SK-MEL-5 (cell line): ENCODE results near the gene A1BG. TPM values are rescaled to one million over a fixed set of nuclear protein-coding genes. Genes with fewer than 3 reads are reported as not detected.
"Not testable (repeated sequence)": the region's sequence is repeated elsewhere in the genome, so short reads cannot be mapped to it uniquely, and the experiment has no call there.

ENCODE experiments used
- DNase-seq: peaks from one replicate; pipeline ENCODE4 v3.0.0-alpha.2; 2016; ENCODE audit warnings: low read depth, low spot score
- in situ Hi-C: cut with HindIII; loops from 2 replicates; pipeline ENCODE4 v1.10.0; 2016; ENCODE audit warnings: low sequenced_read_pairs, high pct_unique_total_duplicates, low pct_unique_long_range_greater_than_20kb
- total RNA-seq: library from RNA; depleted of rRNA; stranded (reverse); fragments of >200 nt; shearing (Covaris generic); gene quantifications from 2 replicates; pipeline ENCODE4 v1.2.3, GENCODE V29; 2014

The A1BG gene
- total RNA-seq, 1 experiment from 2014 or later = 23.4 TPM

GRCh38 chr19:58350001-58350861 lies 3.1 kb downstream of the A1BG start:
- in situ Hi-C loops = no loop called here
- DNase-seq = no peak

- DNase-seq = no peak
- in situ Hi-C loops = no loop called here
Observed at GRCh38 chr19:58349590-58349989, 3.7 kb downstream of the A1BG start.

- in situ Hi-C loops = not testable (repeated sequence)
Observed at GRCh38 chr19:58348080-58348479, 5.2 kb downstream of the A1BG start.

GRCh38 chr19:58346961-58347929 lies 6.0 kb downstream of the A1BG start:
- in situ Hi-C loops = no loop called here
- DNase-seq = peak; percentile 59

More at GRCh38 chr19:58348080-58348479, 5.2 kb downstream of the A1BG start:
- DNase-seq = not testable (repeated sequence)

GRCh38 chr19:58345558-58345957 lies 7.7 kb downstream of the A1BG start:
- no peak for DNase-seq
- in situ Hi-C loops = no loop called here

- DNase-seq = no peak
- in situ Hi-C loops = no loop called here
Observed at GRCh38 chr19:58338825-58339558, 14.3 kb downstream of the A1BG start.

GRCh38 chr19:58338336-58338735 lies 15.0 kb downstream of the A1BG start:
- in situ Hi-C loops = no loop called here
- no peak for DNase-seq

GRCh38 chr19:58336820-58337219 lies 16.5 kb downstream of the A1BG start:
- no peak for DNase-seq
- in situ Hi-C loops = no loop called here

GRCh38 chr19:58336216-58336615 lies 17.1 kb downstream of the A1BG start:
- in situ Hi-C loops = no loop called here

GRCh38 chr19:58335630-58336029 lies 17.7 kb downstream of the A1BG start:
- in situ Hi-C loops = no loop called here
- no peak for DNase-seq

More at GRCh38 chr19:58336216-58336615, 17.1 kb downstream of the A1BG start:
- DNase-seq = no peak

- DNase-seq = no peak
- in situ Hi-C loops = no loop called here
Observed at GRCh38 chr19:58334691-58335249, 18.5 kb downstream of the A1BG start.

GRCh38 chr19:58332697-58333096 lies 20.6 kb downstream of the A1BG start:
- in situ Hi-C loops = no loop called here
- no peak for DNase-seq

- in situ Hi-C loops = no loop called here
- peak; percentile 97 for DNase-seq
Observed at GRCh38 chr19:58330458-58330857, 22.8 kb downstream of the A1BG start.

GRCh38 chr19:58328999-58329398 lies 24.3 kb downstream of the A1BG start:
- DNase-seq = peak; percentile 55
- in situ Hi-C loops = no loop called here

GRCh38 chr19:58326914-58327726 lies 26.2 kb downstream of the A1BG start, which contains the start of gene ZSCAN22:
TSS of gene ZSCAN22 (plus strand) at chr19:58326994. CDS start at chr19:58334803, 7,809 bp downstream.
- DNase-seq = peak; percentile 94
- in situ Hi-C loops = no loop called here

GRCh38 chr19:58326501-58326913 lies 26.8 kb downstream of the A1BG start:
- no peak for DNase-seq
- in situ Hi-C loops = no loop called here
